ENCODE results near the gene MVB12A.

GRCh38 chr19:17389288-17389687, 30.6 kb upstream of the MVB12A start:
- TF ChIP-seq CTCF (conservative IDR thresholded peaks at IDR 0.05; ENCODE audit: low read depth in 2 of 2), result no peak
- no peak for TF ChIP-seq JUNB (IDR thresholded peaks at IDR 0.05; ENCODE audit: unreplicated experiment)
- no peak for TF ChIP-seq REST (IDR thresholded peaks at IDR 0.05; ENCODE audit: unreplicated experiment)
- no peak for TF ChIP-seq EZH2 (IDR thresholded peaks at IDR 0.05; ENCODE audit: low read depth, unreplicated experiment)
- no peak for TF ChIP-seq POLR2AphosphoS5 (IDR thresholded peaks at IDR 0.05; ENCODE audit: low read depth)
- no peak for TF ChIP-seq ZNF331 (CRISPR knock-in tag; IDR thresholded peaks at IDR 0.05; ENCODE audit: low read depth)
- no peak for TF ChIP-seq CREB1 (CRISPR knock-in tag; IDR thresholded peaks at IDR 0.05; ENCODE audit: low read depth)
